Spleen (tissue), 11 donors: ENCODE results near the gene AQR. TPM values are rescaled to one million over a fixed set of nuclear protein-coding genes. Genes with fewer than 3 reads are reported as not detected.

Experiments
- DNase-seq: peaks from one replicate; pipeline ENCODE4 v3.0.0-alpha.2; 2020
- H3K27ac ChIP-seq, 8 donors: fragments of 200-600 bp; sonication (generic) in 7 of 8; 1 replicate in 4 of 8; 2 replicates in 4 of 8; pipeline versions ENCODE4 v1.5.0 to v1.8.0; 2016 to 2021; ENCODE audit warnings: inconsistent platforms in 4 of 8, mild to moderate bottlenecking in 4 of 8, moderate library complexity in 1 of 8
- H3K27me3 ChIP-seq, 7 donors: fragments of 200-600 bp; sonication (generic) in 6 of 7; replicated peaks in 1 of 7; 1 replicate in 4 of 7; 2 replicates in 3 of 7; pipeline versions ENCODE4 v1.5.0 to v1.8.0; 2016 to 2021; ENCODE audit warnings: inconsistent platforms in 3 of 7, mild to moderate bottlenecking in 1 of 7
- H3K36me3 ChIP-seq, 6 donors: fragments of 200-600 bp; sonication (generic) in 5 of 6; 1 replicate in 4 of 6; 2 replicates in 2 of 6; pipeline versions ENCODE4 v1.5.0 to v1.8.0; 2016 to 2021; ENCODE audit warnings: inconsistent platforms in 2 of 6
- H3K4me1 ChIP-seq, 6 donors: fragments of 200-600 bp; sonication (generic) in 5 of 6; 1 replicate in 3 of 6; 2 replicates in 3 of 6; pipeline versions ENCODE4 v1.5.0 to v1.8.0; 2016 to 2021; ENCODE audit warnings: inconsistent platforms in 3 of 6
- H3K4me3 ChIP-seq, 8 donors: fragments of 200-600 bp; sonication (generic) in 7 of 8; 1 replicate in 4 of 8; 2 replicates in 4 of 8; pipeline versions ENCODE4 v1.5.0 to v1.8.0; 2016 to 2021; ENCODE audit warnings: inconsistent platforms in 4 of 8, mild to moderate bottlenecking in 4 of 8, moderate library complexity in 2 of 8
- H3K9me3 ChIP-seq, 8 donors: fragments of 200-600 bp; sonication (generic) in 7 of 8; 1 replicate in 4 of 8; 2 replicates in 4 of 8; pipeline versions ENCODE4 v1.5.0 to v1.8.0; 2016 to 2021; ENCODE audit warnings: inconsistent platforms in 4 of 8
- CTCF ChIP-seq, 11 experiments: fragments of 200-600 bp in 7 of 11; fragments of 450-650 bp in 4 of 11; sonication (generic) in 4 of 11; IDR thresholded peaks in 8 of 11; conservative IDR thresholded peaks in 3 of 11; 1 replicate in 7 of 11; 2 replicates in 4 of 11; pipeline versions ENCODE4 v1.4.0 to v1.8.0; 2016 to 2021; ENCODE audit warnings: antibody characterized with exemption in 11 of 11, inconsistent platforms in 4 of 11, mild to moderate bottlenecking in 1 of 11
- POLR2A ChIP-seq, 3 donors: fragments of 450-650 bp; IDR thresholded peaks; one replicate each; pipeline ENCODE4 v1.5.1; 2017; ENCODE audit warnings: antibody characterized with exemption in 3 of 3, mild to moderate bottlenecking in 1 of 3
- POLR2AphosphoS5 ChIP-seq, 3 donors: sonication (generic); formaldehyde crosslinking; IDR thresholded peaks; one replicate each; pipeline ENCODE4 v1.5.1; 2017; ENCODE audit warnings: antibody characterized with exemption in 3 of 3
- WGBS, 5 donors: extraction: QIAGEN DNeasy Blood & Tissue Kit in 3 of 5; methylation state at CpG; one replicate each; pipeline versions ENCODE4 v1.1.5 to v1.1.7; 2013 to 2018; 5-methylcytosine and 5-hydroxymethylcytosine counted together
- intact Hi-C: fragments of 100-400 bp; cut with DNase I; formaldehyde crosslinking; loops from one replicate; pipeline ENCODE4 v1.15.0; 2023; ENCODE audit warnings: low total_unique reads
- polyA plus RNA-seq, 3 donors: library from polyadenylated mRNA; stranded (reverse); fragments of 200-250 nt; gene quantifications; one replicate each; pipeline ENCODE4 v1.2.1, GENCODE V29; 2013
- total RNA-seq, 7 donors: library from RNA; depleted of rRNA in 3 of 7; stranded (reverse); fragments of >200 nt in 3 of 7; fragmentation: NEBNext Ultra II Directional in 4 of 7; extraction: Animal tissue kit (Norgen Biotek cat#: 25700) in 4 of 7; gene quantifications; one replicate each; pipeline versions ENCODE4 v1.1.0 to v1.2.1, GENCODE V29; 2016 to 2021
- donor health status: healthy with polysubstance abuse.
- donor health status: DM: no; HTN: no; CAD: no; lungs with moderate emphysema.
- donor health status: DM: no; HTN: no; CAD: no.
- donor health status: Bipolar disorder and iron deficiency.
- donor health status: healthy.
- donor health status: DM: no; HTN: no; CAD: no.
- donor health status: DM: yes; HTN: yes; CAD: no.

Gene AQR
- total and polyA plus RNA-seq, 10 donors: 10.0 to 38.2 (median 32.7) TPM

- Histone ChIP-seq H3K27me3 (no peaks in the 10 kb centered on the region), H3K27ac (no peak overlapping the region), H3K36me3 (peaks cover 0 to 74% (median 23%) of the 10 kb centered on the region in 6 donors), H3K9me3 (no peaks in the 10 kb centered on the region), H3K4me1 (peaks cover 19 to 57% (median 45%) of the 10 kb centered on the region in 6 donors), H3K4me3 (no peak overlapping the region)
- TF ChIP-seq POLR2AphosphoS5 (IDR thresholded peaks at IDR 0.05) (no peak), CTCF (IDR thresholded peaks at IDR 0.05 in 8 of 11, conservative IDR thresholded peaks at IDR 0.05 in 3 of 11) (no peak)
- DNase-seq: no peak
- 87 to 98% (median 94%) methylated on average over 2 of the region's 2 CpGs for WGBS, 5 donors
- intact Hi-C loops: no loop called here
Observed at GRCh38 chr15:34964277-34964676, 5.3 kb downstream of the AQR start.

GRCh38 chr15:34953851-34954250 lies 15.7 kb downstream of the AQR start:
- peaks cover 0 to 96% (median 30%) of the 10 kb centered on the region in 6 donors for H3K36me3 ChIP-seq
- no peak for TF ChIP-seq POLR2AphosphoS5 (IDR thresholded peaks at IDR 0.05)
- no peak for TF ChIP-seq CTCF (IDR thresholded peaks at IDR 0.05 in 8 of 11, conservative IDR thresholded peaks at IDR 0.05 in 3 of 11)
- TF ChIP-seq POLR2A (IDR thresholded peaks at IDR 0.05): no peak
- 79 to 94% (median 81%) methylated on average over 8 of the region's 8 CpGs for WGBS, 5 donors
- no peak overlapping the region for H3K27ac ChIP-seq
- DNase-seq: no peak
- intact Hi-C loops: no loop called here
- H3K9me3 ChIP-seq: no peaks in the 10 kb centered on the region
- no peak overlapping the region for H3K4me3 ChIP-seq
- H3K4me1 ChIP-seq: peaks cover 0 to 33% (median 6%) of the 10 kb centered on the region in 6 donors
- H3K27me3 ChIP-seq: no peaks in the 10 kb centered on the region

GRCh38 chr15:34952481-34952880 lies 17.1 kb downstream of the AQR start:
- TF ChIP-seq POLR2A (IDR thresholded peaks at IDR 0.05): no peak
- H3K36me3 ChIP-seq: peaks cover 0 to 99% (median 32%) of the 10 kb centered on the region in 6 donors
- no peak for DNase-seq
- H3K4me1 ChIP-seq: peaks cover 0 to 33% (median 6%) of the 10 kb centered on the region in 6 donors
- H3K4me3 ChIP-seq: no peak overlapping the region
- intact Hi-C loops: no loop called here
- no peaks in the 10 kb centered on the region for H3K27me3 ChIP-seq
- H3K9me3 ChIP-seq: no peaks in the 10 kb centered on the region
- H3K27ac ChIP-seq: no peak overlapping the region

GRCh38 chr15:34951993-34952392 lies 17.5 kb downstream of the AQR start:
- Histone ChIP-seq H3K27me3 (no peaks in the 10 kb centered on the region), H3K36me3 (peaks cover 0 to 97% (median 32%) of the 10 kb centered on the region in 6 donors), H3K9me3 (no peaks in the 10 kb centered on the region), H3K4me3 (no peak overlapping the region), H3K27ac (no peak overlapping the region), H3K4me1 (peaks cover 0 to 33% (median 6%) of the 10 kb centered on the region in 6 donors)
- no peak for TF ChIP-seq POLR2AphosphoS5 (IDR thresholded peaks at IDR 0.05)
- no peak for TF ChIP-seq POLR2A (IDR thresholded peaks at IDR 0.05)
- TF ChIP-seq CTCF (IDR thresholded peaks at IDR 0.05 in 8 of 11, conservative IDR thresholded peaks at IDR 0.05 in 3 of 11): no peak
- intact Hi-C loops: no loop called here
- WGBS, 5 donors: 70 to 87% (median 76%) methylated on average over 1 of the region's 1 CpG
- no peak for DNase-seq

GRCh38 chr15:34944936-34945335 lies 24.6 kb downstream of the AQR start:
- WGBS, 5 donors: 94 to 97% (median 96%) methylated on average over 3 of the region's 3 CpGs
- TF ChIP-seq CTCF (IDR thresholded peaks at IDR 0.05 in 8 of 11, conservative IDR thresholded peaks at IDR 0.05 in 3 of 11) (no peak), POLR2A (IDR thresholded peaks at IDR 0.05) (no peak), POLR2AphosphoS5 (IDR thresholded peaks at IDR 0.05) (no peak)
- Histone ChIP-seq H3K4me3 (no peak overlapping the region), H3K36me3 (peaks cover 0 to 97% (median 59%) of the 10 kb centered on the region in 6 donors), H3K27me3 (no peaks in the 10 kb centered on the region), H3K9me3 (no peaks in the 10 kb centered on the region), H3K27ac (no peak overlapping the region), H3K4me1 (no peaks in the 10 kb centered on the region)
- intact Hi-C loops: no loop called here
- no peak for DNase-seq
